Measurements from ENCODE around the gene PIK3R2. TPM values are rescaled to one million over a fixed set of nuclear protein-coding genes. Genes with fewer than 3 reads are reported as not detected.

The PIK3R2 gene
- total RNA-seq, 1 donor from 2014 or later, result 36.4 TPM

DNA sequence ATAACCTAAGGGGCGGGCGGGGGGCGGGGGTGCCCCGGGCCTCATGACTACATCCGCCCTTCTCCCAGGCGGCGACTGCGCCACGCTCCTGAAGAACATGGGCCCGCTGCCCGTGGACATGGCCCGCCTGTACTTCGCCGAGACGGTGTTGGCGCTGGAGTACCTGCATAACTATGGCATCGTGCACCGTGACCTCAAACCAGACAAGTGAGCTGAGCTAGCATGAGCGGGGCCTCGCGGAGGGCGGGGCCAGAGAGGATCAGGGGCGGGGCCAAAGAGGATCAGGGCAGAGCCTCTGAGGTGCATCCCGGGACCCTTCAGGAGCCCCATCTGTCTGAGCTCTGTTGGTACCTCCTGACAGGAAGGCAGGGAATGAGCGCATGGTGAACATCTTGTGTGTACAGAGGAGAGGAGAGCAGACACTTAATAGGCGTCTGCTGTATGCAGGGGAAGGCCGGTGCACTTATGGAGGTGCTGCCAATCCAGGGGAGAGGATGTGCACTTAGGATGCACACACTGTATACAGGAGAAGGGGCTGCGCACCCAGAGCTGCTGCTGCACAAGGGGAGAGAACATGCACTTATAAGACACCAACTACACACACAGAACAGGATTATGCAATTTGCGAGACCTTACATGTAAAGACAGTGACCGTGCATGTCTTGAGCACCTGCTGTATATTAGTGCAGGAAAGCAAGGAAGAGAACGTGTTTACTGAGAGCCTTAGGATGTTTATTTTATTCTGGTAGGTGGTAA lies 20.9 kb upstream of the PIK3R2 start:
- peak; percentile 65 for DNase-seq
- peaks cover 1% of the 10 kb centered on the region for H3K9me3 Mint-ChIP-seq (ENCODE audit: unreplicated experiment)
- no peak overlapping the region for H3K4me3 Mint-ChIP-seq (ENCODE audit: unreplicated experiment)

DNA sequence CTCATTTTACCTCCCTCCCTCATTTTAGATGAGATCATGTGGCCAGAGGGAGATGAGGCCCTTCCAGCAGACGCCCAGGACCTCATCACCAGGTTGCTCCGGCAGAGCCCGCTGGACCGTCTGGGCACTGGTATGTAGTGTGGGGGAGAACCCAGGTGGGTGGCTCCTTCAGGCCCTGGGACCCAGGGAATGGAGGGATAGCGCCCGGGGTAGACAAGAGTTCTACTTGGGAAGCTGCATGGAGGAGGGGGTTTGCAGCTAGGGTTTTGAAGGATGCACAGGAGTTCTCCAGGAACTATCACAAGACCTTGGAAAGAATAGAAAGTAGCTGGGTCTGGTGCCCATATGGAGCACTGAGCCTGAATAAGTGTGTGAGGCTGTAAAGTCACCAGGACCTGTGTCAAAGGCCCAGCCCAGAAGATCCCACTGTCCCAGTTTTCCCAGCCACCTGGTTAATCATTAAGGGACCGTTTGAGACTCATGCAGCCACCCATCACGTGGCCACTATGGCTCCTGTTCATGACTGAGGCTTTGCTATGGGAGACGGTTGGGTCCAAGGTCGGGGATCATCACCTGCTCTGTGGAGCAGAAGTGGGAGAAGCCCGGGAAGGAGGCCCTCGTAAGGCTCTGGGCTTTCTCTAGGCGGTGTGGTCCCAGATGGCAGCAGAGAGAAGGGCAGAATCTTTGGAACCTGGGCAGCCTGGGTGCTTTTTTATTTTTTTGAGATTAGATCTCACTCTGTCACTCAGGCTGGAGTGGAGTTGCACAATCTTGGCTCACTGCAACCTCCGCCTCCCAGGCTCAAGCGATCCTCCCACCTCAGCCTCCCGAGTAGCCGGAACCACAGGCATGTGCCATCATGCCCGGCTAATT lies 17.0 kb upstream of the PIK3R2 start:
- Mint-ChIP-seq H3K36me3 (ENCODE audit: unreplicated experiment) (no peaks in the 10 kb centered on the region), H3K9me3 (ENCODE audit: unreplicated experiment) (peaks cover 1% of the 10 kb centered on the region), H3K4me1 (ENCODE audit: low read depth, unreplicated experiment) (no peaks in the 10 kb centered on the region), H3K4me3 (ENCODE audit: unreplicated experiment) (no peak overlapping the region), H3K27ac (ENCODE audit: unreplicated experiment) (no peak overlapping the region), H3K27me3 (ENCODE audit: unreplicated experiment) (peaks cover 7% of the 10 kb centered on the region)
- no peak for DNase-seq
- TF ChIP-seq, protein P1, sequence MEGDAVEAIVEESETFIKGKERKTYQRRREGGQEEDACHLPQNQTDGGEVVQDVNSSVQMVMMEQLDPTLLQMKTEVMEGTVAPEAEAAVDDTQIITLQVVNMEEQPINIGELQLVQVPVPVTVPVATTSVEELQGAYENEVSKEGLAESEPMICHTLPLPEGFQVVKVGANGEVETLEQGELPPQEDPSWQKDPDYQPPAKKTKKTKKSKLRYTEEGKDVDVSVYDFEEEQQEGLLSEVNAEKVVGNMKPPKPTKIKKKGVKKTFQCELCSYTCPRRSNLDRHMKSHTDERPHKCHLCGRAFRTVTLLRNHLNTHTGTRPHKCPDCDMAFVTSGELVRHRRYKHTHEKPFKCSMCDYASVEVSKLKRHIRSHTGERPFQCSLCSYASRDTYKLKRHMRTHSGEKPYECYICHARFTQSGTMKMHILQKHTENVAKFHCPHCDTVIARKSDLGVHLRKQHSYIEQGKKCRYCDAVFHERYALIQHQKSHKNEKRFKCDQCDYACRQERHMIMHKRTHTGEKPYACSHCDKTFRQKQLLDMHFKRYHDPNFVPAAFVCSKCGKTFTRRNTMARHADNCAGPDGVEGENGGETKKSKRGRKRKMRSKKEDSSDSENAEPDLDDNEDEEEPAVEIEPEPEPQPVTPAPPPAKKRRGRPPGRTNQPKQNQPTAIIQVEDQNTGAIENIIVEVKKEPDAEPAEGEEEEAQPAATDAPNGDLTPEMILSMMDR (IDR thresholded peaks at IDR 0.05; ENCODE audit: partially characterized antibody, unreplicated experiment), result no peak

More for the DNA sequence above, 20.9 kb upstream of the PIK3R2 start:
- no peak overlapping the region for H3K27ac Mint-ChIP-seq (ENCODE audit: unreplicated experiment)
- TF ChIP-seq, protein P1 (IDR thresholded peaks at IDR 0.05; ENCODE audit: partially characterized antibody, unreplicated experiment), result no peak
- H3K27me3 Mint-ChIP-seq (ENCODE audit: unreplicated experiment), result peaks cover 5% of the 10 kb centered on the region
- no peaks in the 10 kb centered on the region for H3K4me1 Mint-ChIP-seq (ENCODE audit: low read depth, unreplicated experiment)
- H3K36me3 Mint-ChIP-seq (ENCODE audit: unreplicated experiment), result no peaks in the 10 kb centered on the region

DNA sequence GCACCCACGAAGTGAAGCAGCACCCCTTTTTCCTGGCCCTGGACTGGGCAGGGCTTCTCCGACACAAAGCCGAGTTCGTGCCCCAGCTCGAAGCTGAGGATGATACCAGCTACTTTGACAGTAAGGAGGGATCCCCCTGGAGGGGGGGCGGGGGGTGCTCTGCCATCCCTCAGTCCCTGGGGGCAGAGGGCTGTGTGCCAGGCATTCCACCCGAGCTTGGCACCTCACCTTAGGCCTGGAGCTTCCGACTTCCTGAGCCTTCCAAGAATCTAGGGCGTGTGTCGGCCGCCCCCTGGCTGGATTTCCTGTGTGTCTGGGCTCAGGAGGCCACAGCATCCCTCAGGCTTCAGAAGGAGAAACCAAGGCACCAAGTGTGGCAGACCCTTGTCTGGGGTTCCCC lies 15.7 kb upstream of the PIK3R2 start:
- Mint-ChIP-seq H3K27ac (ENCODE audit: unreplicated experiment) (no peak overlapping the region), H3K4me1 (ENCODE audit: low read depth, unreplicated experiment) (no peaks in the 10 kb centered on the region), H3K4me3 (ENCODE audit: unreplicated experiment) (no peak overlapping the region), H3K27me3 (ENCODE audit: unreplicated experiment) (peaks cover 7% of the 10 kb centered on the region), H3K9me3 (ENCODE audit: unreplicated experiment) (peaks cover 1% of the 10 kb centered on the region), H3K36me3 (ENCODE audit: unreplicated experiment) (no peaks in the 10 kb centered on the region)
- TF ChIP-seq, protein P1 (IDR thresholded peaks at IDR 0.05; ENCODE audit: partially characterized antibody, unreplicated experiment), result no peak
- DNase-seq, result no peak

DNA sequence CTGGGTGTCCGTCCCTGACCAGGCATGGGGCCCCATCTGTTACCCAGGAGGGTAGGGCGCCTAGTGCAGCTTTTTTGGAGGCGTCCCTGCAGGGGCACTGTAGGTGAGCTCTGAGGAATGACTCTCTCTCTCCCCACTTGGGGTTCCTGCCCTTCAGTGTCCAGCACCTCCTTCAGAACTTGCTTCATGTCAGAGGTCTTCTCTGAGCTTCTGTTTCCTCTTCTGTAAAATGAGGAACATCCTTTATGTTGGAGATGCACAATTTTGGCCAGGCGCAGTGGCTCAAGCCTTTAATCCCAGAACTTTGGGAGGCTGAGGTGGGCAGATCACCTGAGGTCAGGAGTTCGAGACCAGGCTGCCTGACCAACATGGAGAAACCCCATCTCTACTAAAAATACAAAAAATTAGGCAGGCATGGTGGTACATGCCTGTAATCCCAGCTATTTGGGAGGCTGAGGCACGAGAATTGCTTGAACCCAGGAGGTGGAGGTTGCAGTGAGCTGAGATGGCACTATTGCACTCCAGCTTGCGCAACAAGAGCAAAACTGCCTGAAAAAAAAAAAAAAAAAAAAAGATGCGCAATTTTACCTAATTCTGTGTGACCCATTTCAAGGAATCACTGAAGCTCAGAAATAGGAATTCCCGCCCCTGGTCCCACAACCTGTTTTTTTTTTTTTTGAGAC lies 15.2 kb upstream of the PIK3R2 start:
- TF ChIP-seq, protein P1 (IDR thresholded peaks at IDR 0.05; ENCODE audit: partially characterized antibody, unreplicated experiment), result no peak
- DNase-seq, result no peak
- Mint-ChIP-seq H3K27me3 (ENCODE audit: unreplicated experiment) (peaks cover 7% of the 10 kb centered on the region), H3K4me1 (ENCODE audit: low read depth, unreplicated experiment) (no peaks in the 10 kb centered on the region), H3K9me3 (ENCODE audit: unreplicated experiment) (peaks cover 1% of the 10 kb centered on the region), H3K36me3 (ENCODE audit: unreplicated experiment) (no peaks in the 10 kb centered on the region), H3K4me3 (ENCODE audit: unreplicated experiment) (no peak overlapping the region), H3K27ac (ENCODE audit: unreplicated experiment) (no peak overlapping the region)

All from glutamatergic neuron (in vitro differentiated cells).